ENCODE results near the gene GRK5. TPM values are rescaled to one million over a fixed set of nuclear protein-coding genes. Genes with fewer than 3 reads are reported as not detected.

Gene GRK5
- polyA plus RNA-seq, 1 experiment, result 20.8 TPM

GRCh38 chr10:119498889-119499676, 291.7 kb downstream of the GRK5 start:
- TF ChIP-seq, protein P1, sequence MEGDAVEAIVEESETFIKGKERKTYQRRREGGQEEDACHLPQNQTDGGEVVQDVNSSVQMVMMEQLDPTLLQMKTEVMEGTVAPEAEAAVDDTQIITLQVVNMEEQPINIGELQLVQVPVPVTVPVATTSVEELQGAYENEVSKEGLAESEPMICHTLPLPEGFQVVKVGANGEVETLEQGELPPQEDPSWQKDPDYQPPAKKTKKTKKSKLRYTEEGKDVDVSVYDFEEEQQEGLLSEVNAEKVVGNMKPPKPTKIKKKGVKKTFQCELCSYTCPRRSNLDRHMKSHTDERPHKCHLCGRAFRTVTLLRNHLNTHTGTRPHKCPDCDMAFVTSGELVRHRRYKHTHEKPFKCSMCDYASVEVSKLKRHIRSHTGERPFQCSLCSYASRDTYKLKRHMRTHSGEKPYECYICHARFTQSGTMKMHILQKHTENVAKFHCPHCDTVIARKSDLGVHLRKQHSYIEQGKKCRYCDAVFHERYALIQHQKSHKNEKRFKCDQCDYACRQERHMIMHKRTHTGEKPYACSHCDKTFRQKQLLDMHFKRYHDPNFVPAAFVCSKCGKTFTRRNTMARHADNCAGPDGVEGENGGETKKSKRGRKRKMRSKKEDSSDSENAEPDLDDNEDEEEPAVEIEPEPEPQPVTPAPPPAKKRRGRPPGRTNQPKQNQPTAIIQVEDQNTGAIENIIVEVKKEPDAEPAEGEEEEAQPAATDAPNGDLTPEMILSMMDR (IDR thresholded peaks at IDR 0.05; ENCODE audit: insufficient read depth, low read depth, low read length), result no peak
- ChIA-PET CTCF (interaction anchor here (0.6 to 2.7 kb wide), 3 partner anchors 9 to 252 kb away, joined by 3 to 22 read pairs (median 5); no protein-coding TSS in a partner anchor), POLR2A (no interaction called here)
- Histone ChIP-seq H3K4me3 (ENCODE audit: low read depth, low read length) (no peak overlapping the region), H3K27me3 (ENCODE audit: control insufficient read depth, insufficient read depth, low read length) (no peaks in the 10 kb centered on the region), H3K36me3 (ENCODE audit: control insufficient read depth, insufficient read depth, low read length) (peaks cover 3% of the 10 kb centered on the region)
- no peak for DNase-seq (ENCODE audit: low read depth)

DNA sequence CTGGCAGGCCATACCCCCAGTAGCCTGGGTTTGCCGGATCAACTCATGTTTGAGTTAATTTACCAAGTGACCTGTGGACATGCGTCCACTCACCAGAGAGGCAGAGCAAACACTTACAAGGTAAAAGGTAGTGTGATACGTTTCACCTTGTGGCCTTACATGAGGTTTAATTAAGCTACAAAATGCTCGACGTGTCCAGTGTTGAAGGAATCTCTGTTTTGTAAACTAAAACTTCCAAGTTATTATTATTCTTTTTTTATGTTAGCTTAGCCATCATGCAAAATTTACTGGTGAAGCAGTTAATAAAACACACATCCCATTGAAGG, 292.3 kb downstream of the GRK5 start:
- POLR2A ChIA-PET, result interaction anchor here (1.0 kb wide), 1 partner anchor 98 kb away, joined by 3 read pairs; no protein-coding TSS in a partner anchor
- TF ChIP-seq, protein P1 (IDR thresholded peaks at IDR 0.05; ENCODE audit: insufficient read depth, low read depth, low read length), result no peak
- CTCF ChIA-PET, result interaction anchor here (0.9 to 2.7 kb wide), 3 partner anchors 10 to 252 kb away, joined by 3 to 22 read pairs (median 5); no protein-coding TSS in a partner anchor

GRCh38 chr10:119500123-119500795, 292.9 kb downstream of the GRK5 start:
- CTCF ChIA-PET, result interaction anchor here (0.5 to 2.7 kb wide), 4 partner anchors 9 to 298 kb away, joined by 3 to 22 read pairs (median 4); no protein-coding TSS in a partner anchor

More for the DNA sequence above, 292.3 kb downstream of the GRK5 start:
- peaks cover 4% of the 10 kb centered on the region for H3K36me3 ChIP-seq (ENCODE audit: control insufficient read depth, insufficient read depth, low read length)
- H3K27me3 ChIP-seq (ENCODE audit: control insufficient read depth, insufficient read depth, low read length), result no peaks in the 10 kb centered on the region
- H3K4me3 ChIP-seq (ENCODE audit: low read depth, low read length), result no peak overlapping the region
- DNase-seq (ENCODE audit: low read depth), result no peak

GRCh38 chr10:119500821-119501220, 293.4 kb downstream of the GRK5 start:
- H3K4me3 ChIP-seq (ENCODE audit: low read depth, low read length), result no peak overlapping the region
- no peak for DNase-seq (ENCODE audit: low read depth)
- H3K36me3 ChIP-seq (ENCODE audit: control insufficient read depth, insufficient read depth, low read length), result peaks cover 5% of the 10 kb centered on the region
- CTCF ChIA-PET, result interaction anchor here (0.9 to 2.7 kb wide), 2 partner anchors 9 to 11 kb away, joined by 3 to 22 read pairs; no protein-coding TSS in a partner anchor
- H3K27me3 ChIP-seq (ENCODE audit: control insufficient read depth, insufficient read depth, low read length), result no peaks in the 10 kb centered on the region
- TF ChIP-seq, protein P1 (IDR thresholded peaks at IDR 0.05; ENCODE audit: insufficient read depth, low read depth, low read length), result no peak
- POLR2A ChIA-PET, result interaction anchor here (1.0 kb wide), 1 partner anchor 96 kb away, joined by 3 read pairs; no protein-coding TSS in a partner anchor

More at GRCh38 chr10:119500123-119500795, 292.9 kb downstream of the GRK5 start:
- Histone ChIP-seq H3K4me3 (ENCODE audit: low read depth, low read length) (no peak overlapping the region), H3K36me3 (ENCODE audit: control insufficient read depth, insufficient read depth, low read length) (peaks cover 5% of the 10 kb centered on the region), H3K27me3 (ENCODE audit: control insufficient read depth, insufficient read depth, low read length) (no peaks in the 10 kb centered on the region)
- POLR2A ChIA-PET, result interaction anchor here (1.0 kb wide), 1 partner anchor 97 kb away, joined by 3 read pairs; no protein-coding TSS in a partner anchor
- no peak for DNase-seq (ENCODE audit: low read depth)
- TF ChIP-seq, protein P1 (IDR thresholded peaks at IDR 0.05; ENCODE audit: insufficient read depth, low read depth, low read length), result no peak

- Histone ChIP-seq H3K27me3 (ENCODE audit: control insufficient read depth, insufficient read depth, low read length) (no peaks in the 10 kb centered on the region), H3K36me3 (ENCODE audit: control insufficient read depth, insufficient read depth, low read length) (peaks cover 7% of the 10 kb centered on the region), H3K4me3 (ENCODE audit: low read depth, low read length) (no peak overlapping the region)
- DNase-seq (ENCODE audit: low read depth), result no peak
- ChIA-PET CTCF (interaction anchor here (2.7 kb wide), 1 partner anchor 12 kb away, joined by 22 read pairs; no protein-coding TSS in a partner anchor), POLR2A (no interaction called here)
- TF ChIP-seq, protein P1 (IDR thresholded peaks at IDR 0.05; ENCODE audit: insufficient read depth, low read depth, low read length), result no peak
Observed at GRCh38 chr10:119501690-119502089, 294.3 kb downstream of the GRK5 start.

All from BJ (cell line).